Calu3 (cell line): ENCODE results near the gene VWC2L. TPM values are rescaled to one million over a fixed set of nuclear protein-coding genes. Genes with fewer than 3 reads are reported as not detected.

ENCODE experiments used
- BruUV-seq: library from RNA; stranded (reverse); fragments of 400-500 nt; replicated peaks from 2 replicates; lab custom pipeline; 2021; lab: Mats Ljungman, UMichigan
- CTCF ChIA-PET: fragments of 300-600 bp; sonication (Branson Sonifier 250); formaldehyde crosslinking; loops from one replicate; lab custom pipeline; 2022; ENCODE audit warnings: antibody characterized with exemption; lab: Charles Lee
- DNase-seq: peaks from one replicate; pipeline ENCODE4 v3.0.0; 2022
- H3K27ac Mint-ChIP-seq: one replicate; pipeline ENCODE4 v1.8.0; 2022; ENCODE audit warnings: mixed read lengths; ENCODE audit not compliant: unreplicated experiment
- H3K27me3 Mint-ChIP-seq: one replicate; pipeline ENCODE4 v1.8.0; 2022; ENCODE audit warnings: mixed read lengths; ENCODE audit not compliant: unreplicated experiment
- H3K36me3 Mint-ChIP-seq: one replicate; pipeline ENCODE4 v1.8.0; 2022; ENCODE audit warnings: mild to moderate bottlenecking, moderate library complexity, mixed read lengths; ENCODE audit not compliant: insufficient read depth, unreplicated experiment
- H3K4me1 Mint-ChIP-seq: one replicate; pipeline ENCODE4 v1.8.0; 2022; ENCODE audit warnings: mild to moderate bottlenecking, low read depth, mixed read lengths; ENCODE audit not compliant: unreplicated experiment
- H3K4me3 Mint-ChIP-seq: one replicate; pipeline ENCODE4 v1.8.0; 2022; ENCODE audit warnings: mild to moderate bottlenecking, low read depth, moderate library complexity, mixed read lengths; ENCODE audit not compliant: unreplicated experiment
- H3K9me3 Mint-ChIP-seq: one replicate; pipeline ENCODE4 v1.8.0; 2022; ENCODE audit warnings: low read depth, mixed read lengths; ENCODE audit not compliant: unreplicated experiment
- CTCF ChIP-seq: fragments of 200-600 bp; IDR thresholded peaks from one replicate; pipeline ENCODE4 v1.8.0; 2022; ENCODE audit warnings: antibody characterized with exemption; ENCODE audit not compliant: unreplicated experiment
- intact Hi-C: fragments of 100-400 bp; cut with micrococcal nuclease; formaldehyde crosslinking; loops from one replicate; pipeline ENCODE4 v1.10.0; 2022; ENCODE audit not compliant: unreplicated experiment
- total RNA-seq: library from RNA; stranded (reverse); gene quantifications from 2 replicates; pipeline ENCODE4 v1.2.3, GENCODE V29; 2022

VWC2L gene
- total RNA-seq, 1 experiment from 2014 or later = not detected

- Mint-ChIP-seq H3K9me3 (no peaks in the 10 kb centered on the region), H3K27me3 (no peaks in the 10 kb centered on the region), H3K4me3 (no peak overlapping the region), H3K4me1 (no peaks in the 10 kb centered on the region), H3K36me3 (no peaks in the 10 kb centered on the region), H3K27ac (no peak overlapping the region)
- BruUV-seq = no TSS peak
- intact Hi-C loops = no loop called here
- CTCF ChIA-PET = no interaction called here
- TF ChIP-seq CTCF = no peak
- no peak for DNase-seq
Measured at GRCh38 chr2:214380681-214381080, 30.2 kb upstream of the VWC2L start.

GRCh38 chr2:214382229-214382628, 28.6 kb upstream of the VWC2L start:
- Mint-ChIP-seq H3K4me3 (no peak overlapping the region), H3K27me3 (no peaks in the 10 kb centered on the region), H3K4me1 (no peaks in the 10 kb centered on the region), H3K9me3 (no peaks in the 10 kb centered on the region), H3K27ac (no peak overlapping the region), H3K36me3 (no peaks in the 10 kb centered on the region)
- no peak for DNase-seq
- no peak for TF ChIP-seq CTCF
- CTCF ChIA-PET = no interaction called here
- BruUV-seq = no TSS peak
- intact Hi-C loops = no loop called here

- Mint-ChIP-seq H3K9me3 (no peaks in the 10 kb centered on the region), H3K27me3 (no peaks in the 10 kb centered on the region), H3K4me1 (no peaks in the 10 kb centered on the region), H3K4me3 (no peak overlapping the region), H3K27ac (no peak overlapping the region), H3K36me3 (no peaks in the 10 kb centered on the region)
- no peak for TF ChIP-seq CTCF
- intact Hi-C loops = no loop called here
- no peak for DNase-seq
- CTCF ChIA-PET = no interaction called here
- BruUV-seq = no TSS peak
Measured at GRCh38 chr2:214386720-214387119, 24.1 kb upstream of the VWC2L start.

GRCh38 chr2:214389334-214389733, 21.5 kb upstream of the VWC2L start:
- intact Hi-C loops = no loop called here
- H3K27ac Mint-ChIP-seq = no peak overlapping the region

More at GRCh38 chr2:214389334-214389733, 21.5 kb upstream of the VWC2L start:
- no peak overlapping the region for H3K4me3 Mint-ChIP-seq
- no peaks in the 10 kb centered on the region for H3K27me3 Mint-ChIP-seq
- DNase-seq = no peak
- CTCF ChIA-PET = no interaction called here
- no peak for TF ChIP-seq CTCF
- no peaks in the 10 kb centered on the region for H3K4me1 Mint-ChIP-seq
- H3K9me3 Mint-ChIP-seq = no peaks in the 10 kb centered on the region
- H3K36me3 Mint-ChIP-seq = no peaks in the 10 kb centered on the region
- BruUV-seq = no TSS peak
